Measurements from ENCODE around the gene GTPBP6.
"Not testable (repeated sequence)": the region's sequence is repeated elsewhere in the genome, so short reads cannot be mapped to it uniquely, and the experiment has no call there.

GRCh38 chrX:264006-264405 is 54.6 kb downstream of the GTPBP6 start:
- not testable (repeated sequence) for TF ChIP-seq EZH2 (IDR thresholded peaks at IDR 0.05; ENCODE audit: borderline replicate concordance, low read length); CTCF (IDR thresholded peaks at IDR 0.05; ENCODE audit: low read length)

Measured in OCI-LY1 (cell line).